Loucy (cell line): Measurements from ENCODE around the gene TSPAN4.

Experiments
- H2AFZ ChIP-seq: fragments of 200-600 bp; sonication (generic); 2 replicates; pipeline ENCODE4 v1.6.0; 2016; ENCODE audit warnings: antibody characterized with exemption, mild to moderate bottlenecking, low read length, moderate library complexity
- H3F3A ChIP-seq: fragments of 200-600 bp; 2 replicates; pipeline ENCODE4 v1.6.0; 2016; ENCODE audit warnings: antibody characterized with exemption, low read depth, mild to moderate bottlenecking
- H3K27me3 ChIP-seq: fragments of 200-600 bp; sonication (generic); 2 replicates; pipeline ENCODE4 v1.6.1; 2014; ENCODE audit warnings: low read length, mild to moderate bottlenecking; ENCODE audit not compliant: insufficient read depth, poor library complexity, severe bottlenecking
- H3K36me3 ChIP-seq: fragments of 200-600 bp; sonication (generic); 2 replicates; pipeline ENCODE4 v1.6.1; 2016; ENCODE audit warnings: low read length; ENCODE audit not compliant: insufficient read depth
- H3K4me1 ChIP-seq: fragments of 200-600 bp; sonication (generic); 2 replicates; pipeline ENCODE4 v1.5.1; 2014; ENCODE audit warnings: low read length, mild to moderate bottlenecking; ENCODE audit not compliant: insufficient read depth, poor library complexity, severe bottlenecking
- H3K4me2 ChIP-seq: fragments of 200-600 bp; sonication (generic); 2 replicates; pipeline ENCODE4 v1.6.0; 2014; ENCODE audit warnings: antibody characterized with exemption, low read length, low read depth, mild to moderate bottlenecking; ENCODE audit not compliant: poor library complexity, severe bottlenecking
- H3K4me3 ChIP-seq: fragments of 200-600 bp; sonication (generic); 2 replicates; pipeline ENCODE4 v1.5.1; 2014; ENCODE audit warnings: low read length, mild to moderate bottlenecking, mixed read lengths; ENCODE audit not compliant: poor library complexity, severe bottlenecking
- H3K79me2 ChIP-seq: fragments of 200-600 bp; sonication (generic); 2 replicates; pipeline ENCODE4 v1.6.1; 2014; ENCODE audit warnings: low read length; ENCODE audit not compliant: insufficient read depth
- H3K9ac ChIP-seq: fragments of 200-600 bp; sonication (generic); 2 replicates; pipeline ENCODE4 v1.6.0; 2014; ENCODE audit warnings: mild to moderate bottlenecking, low read depth, low read length, moderate library complexity; ENCODE audit not compliant: poor library complexity, severe bottlenecking
- H3K9me2 ChIP-seq: fragments of 200-600 bp; sonication (generic); replicated peaks from 2 replicates; pipeline ENCODE4 v1.6.1; 2016; ENCODE audit warnings: low read depth, low read length, mixed read lengths
- H3K9me3 ChIP-seq: fragments of 200-600 bp; sonication (generic); 2 replicates; pipeline ENCODE4 v1.6.1; 2014; ENCODE audit warnings: mild to moderate bottlenecking, antibody characterized with exemption, low read length, low read depth; ENCODE audit not compliant: insufficient read depth
- H4K20me1 ChIP-seq: fragments of 200-600 bp; sonication (generic); 2 replicates; pipeline ENCODE4 v1.6.0; 2014; ENCODE audit warnings: antibody characterized with exemption, low read length, mild to moderate bottlenecking; ENCODE audit not compliant: insufficient read depth, poor library complexity, severe bottlenecking
- EZH2phosphoT487 ChIP-seq: fragments of 200-600 bp; IDR thresholded peaks from 2 replicates; pipeline ENCODE4 v1.6.1; 2018; ENCODE audit warnings: antibody characterized with exemption, mild to moderate bottlenecking, moderate library complexity, borderline replicate concordance
- TF ChIP-seq, protein P1 (sequence below): fragments of 200-600 bp; sonication (generic); conservative IDR thresholded peaks from 2 replicates; pipeline ENCODE4 v1.5.1; 2014; ENCODE audit warnings: mild to moderate bottlenecking, antibody characterized with exemption, low read length

TSPAN4 gene

DNA sequence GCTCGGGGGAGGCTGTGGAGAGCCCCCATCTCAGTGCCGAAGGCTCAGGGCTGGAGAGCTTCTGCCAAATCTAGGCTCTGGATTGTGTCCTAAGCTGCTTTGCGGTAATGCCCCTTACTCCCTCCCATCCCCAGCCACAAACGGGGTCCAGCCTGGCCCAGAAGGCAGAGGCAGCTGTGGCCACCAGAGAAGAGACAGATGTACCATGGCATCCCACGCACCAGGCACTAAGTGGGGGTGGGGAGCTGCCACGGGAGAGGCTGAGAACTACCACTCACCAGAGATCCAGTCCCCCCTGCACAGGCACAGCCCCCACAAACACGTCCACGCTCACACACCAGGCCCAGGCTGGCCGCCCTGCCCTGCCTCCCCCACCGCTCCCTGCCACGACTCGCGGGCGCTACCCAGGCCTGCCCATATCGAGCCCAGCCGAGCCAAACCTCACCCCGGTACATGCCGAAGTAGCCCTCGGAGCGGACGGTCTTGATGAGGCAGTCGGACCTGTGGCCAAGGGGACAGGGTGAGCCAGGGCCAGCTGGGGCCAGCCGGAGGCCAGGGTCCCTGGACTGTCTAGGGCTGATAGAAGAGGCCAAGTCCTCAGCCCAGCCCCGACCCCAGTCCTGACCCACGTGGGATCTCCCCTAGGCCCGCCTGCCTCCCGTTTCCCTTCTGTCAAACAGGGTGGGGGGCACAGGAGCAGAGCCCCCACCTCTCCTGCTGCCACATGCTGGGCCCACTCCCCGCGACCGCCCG lies 48.5 kb upstream of the TSPAN4 start:
- no peaks in the 10 kb centered on the region for H3K27me3 ChIP-seq
- H3K9ac ChIP-seq: no peak overlapping the region
- H3K9me2 ChIP-seq: no peaks in the 10 kb centered on the region
- H2AFZ ChIP-seq: no peak overlapping the region
- peaks cover 19% of the 10 kb centered on the region; the same call in 1 of the 2 replicates for H3K79me2 ChIP-seq
- peak overlapping the region; percentile 85 for H3K4me3 ChIP-seq
- H3K4me2 ChIP-seq: peak overlapping the region; percentile 100
- H3K36me3 ChIP-seq: no peaks in the 10 kb centered on the region
- peaks cover 17% of the 10 kb centered on the region for H3K4me1 ChIP-seq
- no peaks in the 10 kb centered on the region for H3K9me3 ChIP-seq
- H3F3A ChIP-seq: peaks cover 3% of the 10 kb centered on the region; the same call in 1 of the 2 replicates
- peaks cover 14% of the 10 kb centered on the region for H4K20me1 ChIP-seq
- no peak for TF ChIP-seq EZH2phosphoT487
- TF ChIP-seq, protein P1, sequence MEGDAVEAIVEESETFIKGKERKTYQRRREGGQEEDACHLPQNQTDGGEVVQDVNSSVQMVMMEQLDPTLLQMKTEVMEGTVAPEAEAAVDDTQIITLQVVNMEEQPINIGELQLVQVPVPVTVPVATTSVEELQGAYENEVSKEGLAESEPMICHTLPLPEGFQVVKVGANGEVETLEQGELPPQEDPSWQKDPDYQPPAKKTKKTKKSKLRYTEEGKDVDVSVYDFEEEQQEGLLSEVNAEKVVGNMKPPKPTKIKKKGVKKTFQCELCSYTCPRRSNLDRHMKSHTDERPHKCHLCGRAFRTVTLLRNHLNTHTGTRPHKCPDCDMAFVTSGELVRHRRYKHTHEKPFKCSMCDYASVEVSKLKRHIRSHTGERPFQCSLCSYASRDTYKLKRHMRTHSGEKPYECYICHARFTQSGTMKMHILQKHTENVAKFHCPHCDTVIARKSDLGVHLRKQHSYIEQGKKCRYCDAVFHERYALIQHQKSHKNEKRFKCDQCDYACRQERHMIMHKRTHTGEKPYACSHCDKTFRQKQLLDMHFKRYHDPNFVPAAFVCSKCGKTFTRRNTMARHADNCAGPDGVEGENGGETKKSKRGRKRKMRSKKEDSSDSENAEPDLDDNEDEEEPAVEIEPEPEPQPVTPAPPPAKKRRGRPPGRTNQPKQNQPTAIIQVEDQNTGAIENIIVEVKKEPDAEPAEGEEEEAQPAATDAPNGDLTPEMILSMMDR: no peak

DNA sequence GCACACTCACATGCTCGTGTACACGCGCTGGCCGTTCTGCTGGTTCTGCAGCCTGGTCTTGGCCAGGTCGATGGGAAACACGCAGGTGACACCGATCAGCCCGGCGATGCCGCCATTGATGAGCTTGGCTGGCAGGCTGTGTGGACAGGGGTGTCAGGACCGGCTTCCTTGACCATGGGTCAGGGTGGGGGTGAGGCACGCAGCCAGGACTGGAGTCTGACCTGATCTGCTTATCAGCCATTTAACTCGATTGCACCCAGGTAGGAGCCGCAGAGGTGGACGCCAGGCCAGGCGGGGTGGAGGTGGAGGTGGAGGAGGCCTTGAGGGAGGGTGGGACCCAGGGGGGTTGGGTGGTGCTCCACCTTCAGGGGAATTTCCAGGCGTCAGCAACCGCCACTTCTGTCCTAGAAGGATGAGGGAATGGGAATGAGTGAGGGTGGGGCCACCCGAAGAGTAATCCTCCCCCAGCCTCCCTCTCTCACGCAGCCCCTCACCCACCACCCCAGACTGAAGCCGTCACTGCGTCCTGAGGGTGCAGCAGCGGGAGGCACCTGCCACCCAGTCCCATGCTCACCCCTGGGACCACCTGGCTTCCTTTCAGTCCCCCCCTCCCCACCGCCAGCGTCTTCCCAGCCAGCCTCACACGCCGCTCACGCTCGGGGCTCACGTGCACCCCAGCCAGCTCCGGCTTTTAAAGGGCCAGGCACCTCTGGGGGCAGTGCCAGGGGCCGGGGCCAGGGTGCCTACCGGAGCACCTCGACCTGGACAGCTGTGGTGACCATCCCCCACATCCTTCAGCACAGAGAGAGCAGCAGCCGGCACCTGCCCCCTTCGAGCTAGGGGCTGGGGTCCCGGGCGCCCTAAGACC lies 47.7 kb upstream of the TSPAN4 start:
- Histone ChIP-seq H3K27me3 (no peaks in the 10 kb centered on the region), H3F3A (peaks cover 3% of the 10 kb centered on the region; the same call in 1 of the 2 replicates), H3K9ac (peak overlapping the region; percentile 83), H3K4me2 (peak overlapping the region; percentile 100), H2AFZ (no peak overlapping the region), H4K20me1 (peaks cover 14% of the 10 kb centered on the region), H3K36me3 (no peaks in the 10 kb centered on the region), H3K9me2 (no peaks in the 10 kb centered on the region), H3K79me2 (peaks cover 19% of the 10 kb centered on the region; the same call in 1 of the 2 replicates), H3K4me3 (peak overlapping the region; percentile 85), H3K4me1 (peaks cover 17% of the 10 kb centered on the region), H3K9me3 (no peaks in the 10 kb centered on the region)
- no peak for TF ChIP-seq EZH2phosphoT487
- TF ChIP-seq, protein P1: no peak

DNA sequence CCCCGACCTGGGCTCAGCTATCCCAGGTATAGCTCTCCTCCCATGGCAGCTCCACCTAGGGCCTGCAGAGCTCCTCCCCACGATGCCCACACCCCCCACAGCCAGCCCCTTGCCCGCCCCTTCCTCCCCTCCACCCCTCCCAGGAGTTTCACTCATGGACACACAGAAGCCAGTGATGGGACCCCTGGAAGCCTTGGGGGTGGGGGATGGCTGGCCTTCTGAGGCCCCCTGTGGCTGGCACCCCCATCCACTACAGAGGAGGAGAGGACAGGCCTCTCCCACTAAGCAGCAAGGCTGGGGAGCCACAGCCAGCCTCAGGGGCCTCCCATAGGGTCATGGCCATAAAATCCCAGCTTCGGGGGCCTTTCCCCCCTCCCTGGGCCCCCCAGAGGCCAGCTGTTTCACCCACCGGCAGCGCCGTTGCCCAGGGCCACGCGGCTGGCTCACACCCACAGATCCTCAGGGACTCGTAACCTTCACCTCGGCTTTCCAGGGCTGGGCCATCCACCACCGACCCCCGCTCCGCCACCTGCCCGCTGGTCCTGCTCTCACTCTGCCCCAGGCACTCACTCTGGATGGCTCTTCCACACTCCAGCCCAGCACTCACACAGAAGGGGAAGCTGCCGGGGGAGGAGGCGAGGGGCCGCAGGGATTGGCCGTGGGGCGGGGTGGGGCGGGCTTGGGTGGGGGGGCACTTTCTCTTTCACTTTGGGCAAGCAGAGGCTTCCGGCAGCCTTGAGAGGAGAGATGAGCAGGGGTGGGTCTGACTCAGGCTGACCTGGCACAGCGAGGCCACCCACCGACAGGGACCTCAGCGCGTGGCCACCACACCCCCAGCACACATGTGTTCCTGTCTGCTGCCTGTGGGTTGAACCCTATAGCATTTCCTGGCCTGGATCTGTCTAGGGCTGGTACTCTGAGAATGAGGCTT lies 46.8 kb upstream of the TSPAN4 start:
- Histone ChIP-seq H3K27me3 (no peaks in the 10 kb centered on the region), H3K79me2 (peaks cover 19% of the 10 kb centered on the region; the same call in 1 of the 2 replicates), H2AFZ (no peak overlapping the region), H3F3A (peaks cover 3% of the 10 kb centered on the region; the same call in 1 of the 2 replicates), H3K9me2 (no peaks in the 10 kb centered on the region), H3K4me2 (peak overlapping the region; percentile 100), H4K20me1 (peaks cover 14% of the 10 kb centered on the region), H3K4me1 (peaks cover 17% of the 10 kb centered on the region), H3K36me3 (no peaks in the 10 kb centered on the region), H3K9me3 (no peaks in the 10 kb centered on the region), H3K4me3 (peak overlapping the region; percentile 85), H3K9ac (peak overlapping the region; percentile 83)
- TF ChIP-seq EZH2phosphoT487: no peak
- TF ChIP-seq, protein P1: no peak
